Thyroid gland (tissue), 4 donors: ENCODE results near the gene RASL12. TPM values are rescaled to one million over a fixed set of nuclear protein-coding genes. Genes with fewer than 3 reads are reported as not detected.
A peak's percentile ranks its signal among the peaks of the same experiment; 100 is the strongest.

ENCODE experiments used
- DNase-seq, 2 donors: peaks; one replicate each; pipeline ENCODE4 v3.0.0-alpha.2; 2019
- H3K27ac ChIP-seq, 3 donors: fragments of 200-600 bp; sonication (generic); 1 replicate in 2 of 3; 2 replicates in 1 of 3; pipeline ENCODE4 v1.5.1; 2016 to 2019; ENCODE audit warnings: mild to moderate bottlenecking in 1 of 3, moderate library complexity in 1 of 3
- H3K27me3 ChIP-seq: fragments of 200-600 bp; sonication (generic); one replicate; pipeline ENCODE4 v1.5.1; 2019
- H3K36me3 ChIP-seq, 2 donors: fragments of 200-600 bp; sonication (generic); one replicate each; pipeline ENCODE4 v1.5.1; 2016 to 2019
- H3K4me1 ChIP-seq, 2 donors: fragments of 200-600 bp; sonication (generic); one replicate each; pipeline ENCODE4 v1.5.1; 2017 to 2019
- H3K4me3 ChIP-seq, 3 donors: fragments of 200-600 bp; sonication (generic); replicated peaks in 1 of 3; 1 replicate in 2 of 3; 2 replicates in 1 of 3; pipeline ENCODE4 v1.5.1; 2016; ENCODE audit warnings: mild to moderate bottlenecking in 1 of 3
- H3K9me3 ChIP-seq: fragments of 200-600 bp; sonication (generic); one replicate; pipeline ENCODE4 v1.5.1; 2017
- POLR2A ChIP-seq, 2 donors: fragments of 450-650 bp; IDR thresholded peaks; one replicate each; pipeline ENCODE4 v1.6.1; 2017; ENCODE audit warnings: antibody characterized with exemption in 2 of 2, mild to moderate bottlenecking in 2 of 2, moderate library complexity in 1 of 2
- WGBS, 2 donors: methylation state at CpG; one replicate each; pipeline ENCODE4 v1.1.5; 2017; 5-methylcytosine and 5-hydroxymethylcytosine counted together
- intact Hi-C: fragments of 100-400 bp; cut with DNase I; formaldehyde crosslinking; loops from one replicate; pipeline ENCODE4 v1.15.1; 2023
- total RNA-seq, 4 donors: library from RNA; depleted of rRNA; stranded (reverse); fragments of >200 nt; gene quantifications; one replicate each; pipeline ENCODE4 v1.2.3, GENCODE V29; 2016
- TF ChIP-seq, protein P1 (sequence below), 6 experiments: fragments of 200-600 bp in 3 of 6; fragments of 450-650 bp in 3 of 6; sonication (generic) in 3 of 6; IDR thresholded peaks; one replicate each; pipeline ENCODE4 v1.5.1; 2016 to 2019; ENCODE audit warnings: antibody characterized with exemption in 6 of 6, mild to moderate bottlenecking in 2 of 6, inconsistent platforms in 1 of 6, moderate library complexity in 1 of 6

Gene RASL12
- total RNA-seq, 4 donors from 2014 or later, result 5.1 to 12.5 (median 7.7) TPM

DNA sequence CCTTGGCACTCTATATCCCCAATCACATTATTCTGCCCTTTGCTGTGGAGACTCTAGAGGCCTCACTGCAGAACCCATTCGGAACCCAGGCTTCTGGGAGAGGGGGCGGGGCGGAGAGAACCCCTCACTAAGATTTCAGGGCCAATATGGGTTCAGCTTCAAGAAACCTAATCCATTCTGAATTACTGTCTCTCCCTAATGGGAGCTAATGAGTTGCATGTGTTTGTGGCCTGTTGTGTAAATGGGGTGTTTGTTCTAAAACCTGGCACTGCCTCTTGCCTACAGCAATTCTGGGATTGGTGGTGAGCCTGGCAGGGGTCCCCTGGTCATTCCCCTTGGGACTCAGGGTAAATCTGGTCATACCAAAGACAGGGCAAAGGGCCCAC lies 605 bp upstream of the RASL12 start:
- Histone ChIP-seq H3K4me1 (peaks cover 15 to 44% of the 10 kb centered on the region in 2 donors), H3K27ac (peak overlapping the region in 2 of 3 donors; percentile 11 to 69), H3K36me3 (no peaks in the 10 kb centered on the region), H3K9me3 (no peaks in the 10 kb centered on the region), H3K27me3 (no peaks in the 10 kb centered on the region), H3K4me3 (no peak overlapping the region)
- WGBS, 2 donors, result 67 to 86% methylated on average over 3 of the region's 3 CpGs
- TF ChIP-seq, protein P1, sequence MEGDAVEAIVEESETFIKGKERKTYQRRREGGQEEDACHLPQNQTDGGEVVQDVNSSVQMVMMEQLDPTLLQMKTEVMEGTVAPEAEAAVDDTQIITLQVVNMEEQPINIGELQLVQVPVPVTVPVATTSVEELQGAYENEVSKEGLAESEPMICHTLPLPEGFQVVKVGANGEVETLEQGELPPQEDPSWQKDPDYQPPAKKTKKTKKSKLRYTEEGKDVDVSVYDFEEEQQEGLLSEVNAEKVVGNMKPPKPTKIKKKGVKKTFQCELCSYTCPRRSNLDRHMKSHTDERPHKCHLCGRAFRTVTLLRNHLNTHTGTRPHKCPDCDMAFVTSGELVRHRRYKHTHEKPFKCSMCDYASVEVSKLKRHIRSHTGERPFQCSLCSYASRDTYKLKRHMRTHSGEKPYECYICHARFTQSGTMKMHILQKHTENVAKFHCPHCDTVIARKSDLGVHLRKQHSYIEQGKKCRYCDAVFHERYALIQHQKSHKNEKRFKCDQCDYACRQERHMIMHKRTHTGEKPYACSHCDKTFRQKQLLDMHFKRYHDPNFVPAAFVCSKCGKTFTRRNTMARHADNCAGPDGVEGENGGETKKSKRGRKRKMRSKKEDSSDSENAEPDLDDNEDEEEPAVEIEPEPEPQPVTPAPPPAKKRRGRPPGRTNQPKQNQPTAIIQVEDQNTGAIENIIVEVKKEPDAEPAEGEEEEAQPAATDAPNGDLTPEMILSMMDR (IDR thresholded peaks at IDR 0.05), result no peak
- no peak for TF ChIP-seq POLR2A (IDR thresholded peaks at IDR 0.05)
- intact Hi-C loops, result no loop called here
- DNase-seq, result no peak

DNA sequence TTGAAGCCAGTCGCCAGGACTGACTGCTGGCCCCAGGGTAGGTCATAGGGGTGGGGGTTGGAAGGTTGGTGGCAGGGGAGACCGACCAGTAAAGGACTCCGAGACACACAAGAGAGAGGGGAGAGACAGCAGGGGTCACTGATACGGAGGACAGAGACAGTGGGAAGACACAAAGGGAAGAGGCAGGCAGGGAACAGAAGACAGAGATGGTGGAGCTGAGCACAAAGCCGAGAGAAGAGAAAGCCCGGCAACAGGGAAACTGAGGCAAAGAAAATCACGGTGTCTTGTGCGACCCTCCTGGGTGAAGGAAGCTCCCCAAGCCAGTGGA lies 510 bp downstream of the RASL12 start:
- Histone ChIP-seq H3K4me1 (peaks cover 15 to 42% of the 10 kb centered on the region in 2 donors), H3K27ac (peak overlapping the region in 2 of 3 donors; percentile 11 to 69), H3K36me3 (no peaks in the 10 kb centered on the region), H3K27me3 (no peaks in the 10 kb centered on the region), H3K9me3 (no peaks in the 10 kb centered on the region), H3K4me3 (peak overlapping the region in 2 of 3 donors; percentile 2 to 34)
- DNase-seq, result no peak
- TF ChIP-seq, protein P1 (IDR thresholded peaks at IDR 0.05), result no peak
- no peak for TF ChIP-seq POLR2A (IDR thresholded peaks at IDR 0.05)
- 30 to 32% methylated on average over 8 of the region's 8 CpGs for WGBS, 2 donors
- intact Hi-C loops, result no loop called here

DNA sequence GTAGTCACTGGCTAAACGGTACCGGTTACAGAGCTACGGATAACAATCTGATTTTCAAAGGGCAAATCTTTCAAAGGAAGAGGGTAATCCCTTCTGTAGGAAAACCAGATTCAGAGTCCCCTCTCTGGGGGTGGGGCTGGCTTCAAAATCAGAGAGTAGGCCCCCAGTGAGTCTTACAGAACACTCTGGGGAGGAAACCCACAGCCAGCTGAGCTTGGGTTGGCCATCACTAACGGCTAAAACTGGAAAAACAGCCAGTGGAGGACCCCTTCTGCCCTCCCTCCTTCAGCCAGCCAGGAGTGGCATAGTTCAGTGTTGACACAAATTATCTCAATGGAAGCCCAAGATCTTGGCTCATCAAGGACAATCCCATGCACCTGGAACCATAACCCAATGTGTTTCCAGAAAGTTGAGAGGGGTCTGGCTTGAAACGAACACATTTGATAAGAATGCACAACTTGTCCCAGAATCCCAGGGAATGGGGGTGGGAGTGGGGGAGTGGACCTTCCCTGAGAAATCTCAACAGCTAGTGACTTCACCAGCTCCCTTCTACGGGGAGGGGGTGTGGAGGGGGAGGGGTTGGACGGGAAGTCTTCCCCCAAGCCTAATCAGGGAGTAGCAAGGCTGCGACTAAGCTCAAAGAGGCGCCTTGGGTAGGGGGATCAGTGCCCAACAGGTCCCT lies 1.0 kb downstream of the RASL12 start:
- WGBS, 2 donors, result 51 to 56% methylated on average over 9 of the region's 9 CpGs
- peaks cover 12 to 36% of the 10 kb centered on the region in 2 donors for H3K4me1 ChIP-seq

DNA sequence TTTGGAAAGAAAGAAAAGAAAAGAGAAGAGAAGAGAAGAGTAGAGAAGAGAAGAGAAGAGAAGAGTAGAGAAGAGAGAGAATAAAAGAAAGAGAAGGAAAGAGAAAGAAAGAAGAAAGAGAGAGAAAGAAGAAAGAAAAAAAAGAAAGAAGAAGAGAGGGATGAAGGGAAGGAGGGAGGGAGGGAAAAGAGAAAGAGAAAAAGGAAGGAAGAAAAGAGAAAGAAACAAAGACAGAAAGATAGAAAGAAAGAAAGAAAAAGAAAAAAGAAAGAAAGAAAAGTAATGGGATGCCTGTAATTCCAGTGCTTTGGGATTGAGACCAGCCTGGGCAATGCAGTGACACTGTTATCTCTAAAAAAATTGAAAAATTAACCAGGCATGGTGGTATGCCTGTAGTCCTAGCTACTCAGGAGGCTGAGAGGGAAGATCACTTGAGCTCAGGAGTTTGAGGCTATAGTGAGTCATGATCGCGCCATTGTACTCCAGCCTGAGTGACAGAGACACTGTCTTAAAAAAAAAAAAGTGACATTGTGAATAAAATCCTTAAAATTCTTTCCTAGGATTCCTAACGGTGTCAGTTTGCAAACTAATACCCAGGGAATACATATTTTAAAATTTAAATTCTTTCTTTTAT lies 1.7 kb downstream of the RASL12 start:
- no peaks in the 10 kb centered on the region for H3K36me3 ChIP-seq
- peaks cover 8 to 31% of the 10 kb centered on the region in 2 donors for H3K4me1 ChIP-seq
- H3K27me3 ChIP-seq, result no peaks in the 10 kb centered on the region
- TF ChIP-seq, protein P1 (IDR thresholded peaks at IDR 0.05), result no peak
- TF ChIP-seq POLR2A (IDR thresholded peaks at IDR 0.05), result no peak
- no peak overlapping the region for H3K4me3 ChIP-seq
- WGBS, 2 donors, result 57 to 74% methylated on average over 3 of the region's 3 CpGs
- intact Hi-C loops, result no loop called here
- H3K27ac ChIP-seq, result peak overlapping the region in 1 of 3 donors; percentile 69
- no peaks in the 10 kb centered on the region for H3K9me3 ChIP-seq
- no peak for DNase-seq

More for the DNA sequence above, 1.0 kb downstream of the RASL12 start:
- intact Hi-C loops, result no loop called here
- H3K27me3 ChIP-seq, result no peaks in the 10 kb centered on the region
- H3K9me3 ChIP-seq, result no peaks in the 10 kb centered on the region
- no peak for DNase-seq
- H3K36me3 ChIP-seq, result no peaks in the 10 kb centered on the region
- no peak for TF ChIP-seq POLR2A (IDR thresholded peaks at IDR 0.05)
- TF ChIP-seq, protein P1 (IDR thresholded peaks at IDR 0.05), result no peak
- peak overlapping the region in 2 of 3 donors; percentile 11 to 69 for H3K27ac ChIP-seq
- peak overlapping the region in 1 of 3 donors; percentile 34 for H3K4me3 ChIP-seq

DNA sequence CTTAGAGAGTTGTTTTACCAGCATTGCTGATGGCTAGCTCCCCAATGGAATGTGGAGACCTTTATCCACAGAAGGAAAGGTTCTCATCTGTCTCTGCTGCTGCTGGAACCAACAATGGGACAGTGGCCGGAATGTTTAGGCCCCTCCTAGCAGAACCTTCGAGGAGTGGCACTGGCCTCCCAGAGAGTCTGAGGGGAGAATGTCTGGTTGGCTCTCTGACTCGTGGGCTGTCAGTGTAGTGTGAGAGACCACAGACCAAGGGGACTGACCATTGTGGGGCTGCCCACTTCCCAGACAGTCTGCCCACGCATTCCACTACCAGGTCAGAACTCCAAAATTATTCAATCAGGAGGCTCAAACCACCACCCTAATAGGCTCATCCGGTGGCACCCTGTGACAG lies 5.1 kb downstream of the RASL12 start:
- H3K27ac ChIP-seq, result no peak overlapping the region
- H3K4me1 ChIP-seq, result peaks cover 0 to 8% of the 10 kb centered on the region in 2 donors
- no peak for DNase-seq
- TF ChIP-seq, protein P1 (IDR thresholded peaks at IDR 0.05), result no peak
- TF ChIP-seq POLR2A (IDR thresholded peaks at IDR 0.05), result no peak
- 85 to 86% methylated on average over 4 to 5 of the region's 5 CpGs for WGBS, 2 donors
- no peaks in the 10 kb centered on the region for H3K36me3 ChIP-seq
- intact Hi-C loops, result no loop called here
- H3K9me3 ChIP-seq, result no peaks in the 10 kb centered on the region
- H3K27me3 ChIP-seq, result no peaks in the 10 kb centered on the region
- no peak overlapping the region for H3K4me3 ChIP-seq
